Measurements from ENCODE around the gene KRABD2.

The KRABD2 gene

DNA sequence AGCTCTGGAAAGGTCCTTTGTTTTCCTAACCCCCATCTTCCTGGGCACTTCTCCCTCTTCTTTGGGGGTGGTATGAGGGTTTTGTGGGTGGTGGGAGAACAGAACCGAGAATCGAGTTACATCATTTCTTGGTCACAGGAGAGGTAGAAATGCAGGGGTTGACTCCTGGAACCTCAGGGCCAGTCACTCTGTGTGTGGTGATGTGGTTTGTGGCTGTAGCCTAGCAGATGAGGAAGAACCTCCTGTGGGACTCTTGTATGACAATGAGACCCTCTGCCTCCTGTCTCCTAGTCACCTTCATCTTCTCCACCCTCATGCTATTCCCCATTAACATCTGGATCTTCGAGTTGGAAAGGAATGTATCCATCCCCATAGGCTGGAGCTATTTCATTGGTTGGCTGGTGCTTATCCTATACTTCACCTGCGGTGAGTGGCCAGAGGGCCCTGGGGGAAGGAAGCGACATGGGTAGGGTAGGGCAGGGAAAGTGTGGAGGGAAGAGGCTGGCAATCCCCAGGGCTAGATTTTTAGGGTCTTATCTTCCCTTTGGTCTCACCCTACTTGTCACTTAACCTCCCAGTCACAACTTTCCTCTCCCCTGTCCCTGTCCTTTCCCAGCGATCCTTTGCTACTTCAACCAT is 31.3 kb downstream of the KRABD2 start:
- Histone ChIP-seq H3K36me3 (replicated peaks) (no peaks in the 10 kb centered on the region), H3K4me3 (ENCODE audit: low read depth, low read length) (no peak overlapping the region), H3K27ac (no peak overlapping the region), H3K27me3 (replicated peaks) (peaks cover 8% of the 10 kb centered on the region)
- no peak for DNase-seq
- TF ChIP-seq, protein P1, sequence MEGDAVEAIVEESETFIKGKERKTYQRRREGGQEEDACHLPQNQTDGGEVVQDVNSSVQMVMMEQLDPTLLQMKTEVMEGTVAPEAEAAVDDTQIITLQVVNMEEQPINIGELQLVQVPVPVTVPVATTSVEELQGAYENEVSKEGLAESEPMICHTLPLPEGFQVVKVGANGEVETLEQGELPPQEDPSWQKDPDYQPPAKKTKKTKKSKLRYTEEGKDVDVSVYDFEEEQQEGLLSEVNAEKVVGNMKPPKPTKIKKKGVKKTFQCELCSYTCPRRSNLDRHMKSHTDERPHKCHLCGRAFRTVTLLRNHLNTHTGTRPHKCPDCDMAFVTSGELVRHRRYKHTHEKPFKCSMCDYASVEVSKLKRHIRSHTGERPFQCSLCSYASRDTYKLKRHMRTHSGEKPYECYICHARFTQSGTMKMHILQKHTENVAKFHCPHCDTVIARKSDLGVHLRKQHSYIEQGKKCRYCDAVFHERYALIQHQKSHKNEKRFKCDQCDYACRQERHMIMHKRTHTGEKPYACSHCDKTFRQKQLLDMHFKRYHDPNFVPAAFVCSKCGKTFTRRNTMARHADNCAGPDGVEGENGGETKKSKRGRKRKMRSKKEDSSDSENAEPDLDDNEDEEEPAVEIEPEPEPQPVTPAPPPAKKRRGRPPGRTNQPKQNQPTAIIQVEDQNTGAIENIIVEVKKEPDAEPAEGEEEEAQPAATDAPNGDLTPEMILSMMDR (IDR thresholded peaks at IDR 0.05; ENCODE audit: low read depth, low read length, missing control alignments) = no peak
- in situ Hi-C loops (cut with HindIII; ENCODE audit: low pct_ligation_motif_present, low sequenced_read_pairs) = no loop called here

- Histone ChIP-seq H3K27ac (no peak overlapping the region), H3K4me3 (ENCODE audit: low read depth, low read length) (no peak overlapping the region), H3K27me3 (replicated peaks) (peaks cover 8% of the 10 kb centered on the region), H3K36me3 (replicated peaks) (no peaks in the 10 kb centered on the region)
- in situ Hi-C loops (cut with HindIII; ENCODE audit: low pct_ligation_motif_present, low sequenced_read_pairs) = no loop called here
- DNase-seq = no peak
- TF ChIP-seq, protein P1 (IDR thresholded peaks at IDR 0.05; ENCODE audit: low read depth, low read length, missing control alignments) = no peak
Observed at GRCh38 chr17:8341456-8341855, 35.0 kb downstream of the KRABD2 start.

DNA sequence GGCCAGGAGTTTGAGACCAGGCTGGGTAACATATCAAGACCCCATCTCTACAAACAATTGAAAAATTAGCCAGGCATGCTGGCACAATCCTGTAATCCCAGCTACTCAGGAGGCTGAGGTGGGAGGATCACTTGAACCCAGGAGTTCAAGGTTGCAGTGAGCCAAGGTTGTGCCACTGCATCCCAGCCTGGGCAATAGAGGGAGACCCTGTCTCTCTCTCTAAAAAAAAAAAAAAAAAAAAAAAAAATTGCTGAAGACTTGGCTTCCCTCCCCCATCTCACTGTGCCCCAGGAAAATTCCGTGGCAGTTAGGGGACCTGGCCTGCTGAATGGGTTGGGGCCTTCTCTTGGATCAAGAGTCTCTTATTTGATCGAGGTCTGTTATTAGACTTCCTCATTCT is 37.0 kb downstream of the KRABD2 start, which contains the start of gene ODF4:
Gene ODF4, plus strand, starts transcription at position 301 of the 400 bp plus-strand sequence. CDS start 212 bp downstream, outside the sequence.
- Histone ChIP-seq H3K27me3 (replicated peaks) (no peaks in the 10 kb centered on the region), H3K27ac (no peak within 1 kb of the TSS), H3K36me3 (replicated peaks) (no peaks in the 10 kb centered on the region), H3K4me3 (ENCODE audit: low read depth, low read length) (no peak within 1 kb of the TSS)
- in situ Hi-C loops (cut with HindIII; ENCODE audit: low pct_ligation_motif_present, low sequenced_read_pairs) = no loop called here
- TF ChIP-seq, protein P1 (IDR thresholded peaks at IDR 0.05; ENCODE audit: low read depth, low read length, missing control alignments) = no peak
- no peak for DNase-seq

GRCh38 chr17:8338753-8339140 is 37.8 kb downstream of the KRABD2 start:
- no peak overlapping the region for H3K4me3 ChIP-seq (ENCODE audit: low read depth, low read length)
- TF ChIP-seq, protein P1 (IDR thresholded peaks at IDR 0.05; ENCODE audit: low read depth, low read length, missing control alignments) = no peak
- H3K36me3 ChIP-seq (replicated peaks) = no peaks in the 10 kb centered on the region
- H3K27ac ChIP-seq = no peak overlapping the region
- DNase-seq = no peak
- in situ Hi-C loops (cut with HindIII; ENCODE audit: low pct_ligation_motif_present, low sequenced_read_pairs) = no loop called here
- no peaks in the 10 kb centered on the region for H3K27me3 ChIP-seq (replicated peaks)

- TF ChIP-seq, protein P1 (IDR thresholded peaks at IDR 0.05; ENCODE audit: low read depth, low read length, missing control alignments) = no peak
- no peaks in the 10 kb centered on the region for H3K36me3 ChIP-seq (replicated peaks)
- in situ Hi-C loops (cut with HindIII; ENCODE audit: low pct_ligation_motif_present, low sequenced_read_pairs) = no loop called here
- H3K27ac ChIP-seq = no peak overlapping the region
- no peak for DNase-seq
- no peak overlapping the region for H3K4me3 ChIP-seq (ENCODE audit: low read depth, low read length)
- no peaks in the 10 kb centered on the region for H3K27me3 ChIP-seq (replicated peaks)
Observed at GRCh38 chr17:8337802-8338752, 38.4 kb downstream of the KRABD2 start.

All from brain microvascular endothelial cell (primary cell).